Heart left ventricle (tissue), 13 donors: Measurements from ENCODE around the gene LSS.

Experiments
- CTCF ChIP-seq, 12 donors: fragments of 200-600 bp; sonication (generic) in 4 of 12; IDR thresholded peaks; one replicate each; pipeline versions ENCODE4 v1.5.0 to v1.8.0; 2018 to 2022; ENCODE audit warnings: antibody characterized with exemption in 12 of 12, mild to moderate bottlenecking in 5 of 12
- POLR2A ChIP-seq, 2 donors: fragments of 450-650 bp; IDR thresholded peaks; one replicate each; pipeline ENCODE4 v1.6.1; 2017; ENCODE audit warnings: antibody characterized with exemption in 2 of 2, mild to moderate bottlenecking in 2 of 2, moderate library complexity in 2 of 2
- donor health status: ischemic (EF 13 %, LVEDD 7.1; RV severe dilation, severe dysfunction).
- donor health status: DM: no; HTN: yes; CAD: no.
- donor health status: DM: no; HTN: no; CAD: no.
- donor health status: ischemic (EF 25% LVEDD 6.9; RV normal size, moderate dysfunction).
- donor health status: ischemic (EF 25% LVEDD 5.7; RV mildly dilated, moderate dysfunction).
- donor health status: ischemic (EF 35%, LVEDD 5.7; RV mildly dilated, moderate dysfunction).
- donor health status: nonischemic (EF 11% LVEDD 7.7; RV severe dilation, severe dysfunction).
- donor health status: DM: yes; HTN: yes; CAD: no.
- donor health status: PGD.
- donor health status: ischemic (EF 29% LVEDD 5.4; RV normal size, mild dysfunction).
- donor health status: nonischemic (EF 23%, LVEDD 6.1; RV moderate dilation, normal function).

- TF ChIP-seq CTCF (IDR thresholded peaks at IDR 0.05): no peak
- no peak for TF ChIP-seq POLR2A (IDR thresholded peaks at IDR 0.05)
Observed at GRCh38 chr21:46157396-46157986, 71.1 kb downstream of the LSS start.
